ENCODE measurements around the gene DSCAM.

GRCh38 chr21:40074710-40075109 is 772.2 kb downstream of the DSCAM start:
- TF ChIP-seq CTCF (IDR thresholded peaks at IDR 0.05; ENCODE audit: extremely low read depth in 1 of 2, insufficient read depth in 1 of 2, low read depth in 1 of 2, low read length in 2 of 2) = no peak
- no peak for TF ChIP-seq POLR2A (IDR thresholded peaks at IDR 0.05; ENCODE audit: low read depth, low read length)
- TF ChIP-seq FOS (IDR thresholded peaks at IDR 0.05; ENCODE audit: borderline replicate concordance, insufficient read depth, low read length) = no peak
- no peak for TF ChIP-seq EZH2 (IDR thresholded peaks at IDR 0.05; ENCODE audit: borderline replicate concordance, low read depth, low read length, severe bottlenecking)
